Muscle of back (tissue), 13 donors: ENCODE measurements around the gene APC. TPM values are rescaled to one million over a fixed set of nuclear protein-coding genes. Genes with fewer than 3 reads are reported as not detected.

Source experiments
- DNase-seq, 3 donors: peaks; one replicate each; pipeline versions ENCODE4 v3.0.0 to v3.0.0-alpha.2; 2013
- long read RNA-seq, 9 donors: transcript quantifications; one replicate each; lab custom pipeline, GENCODE V29; 2026
- polyA plus RNA-seq, 10 donors: library from polyadenylated mRNA; unstranded; fragments of 120-200 nt; gene quantifications; one replicate each; pipeline ENCODE4 v1.2.1, GENCODE V29; 2013; ENCODE audit not compliant: insufficient read length in 10 of 10

Gene APC
- 10 to 100 TPM; 21.2 to 31.5 (median 25.9) TPM for polyA plus RNA-seq
- long read RNA-seq, donor 1, result 0 reads
- long read RNA-seq, donor 2, result 0 reads
- long read RNA-seq, donor 3, result 0 reads
- long read RNA-seq, donor 4, result 0 reads
- long read RNA-seq, donor 5, full-length matches to known transcripts, result 2 of 2 reads
- long read RNA-seq, donor 5, partial matches to known transcripts, result 0 of 2 reads
- long read RNA-seq, donor 5, other reads (novel, unspliced or antisense), result 0 of 2 reads
- long read RNA-seq, donor 6, result 0 reads
- long read RNA-seq, donor 7, full-length matches to known transcripts, result 1 of 1 reads
- long read RNA-seq, donor 7, partial matches to known transcripts, result 0 of 1 reads
- long read RNA-seq, donor 7, other reads (novel, unspliced or antisense), result 0 of 1 reads
- long read RNA-seq, donor 8, result 0 reads
- long read RNA-seq, donor 9, result 0 reads

DNA sequence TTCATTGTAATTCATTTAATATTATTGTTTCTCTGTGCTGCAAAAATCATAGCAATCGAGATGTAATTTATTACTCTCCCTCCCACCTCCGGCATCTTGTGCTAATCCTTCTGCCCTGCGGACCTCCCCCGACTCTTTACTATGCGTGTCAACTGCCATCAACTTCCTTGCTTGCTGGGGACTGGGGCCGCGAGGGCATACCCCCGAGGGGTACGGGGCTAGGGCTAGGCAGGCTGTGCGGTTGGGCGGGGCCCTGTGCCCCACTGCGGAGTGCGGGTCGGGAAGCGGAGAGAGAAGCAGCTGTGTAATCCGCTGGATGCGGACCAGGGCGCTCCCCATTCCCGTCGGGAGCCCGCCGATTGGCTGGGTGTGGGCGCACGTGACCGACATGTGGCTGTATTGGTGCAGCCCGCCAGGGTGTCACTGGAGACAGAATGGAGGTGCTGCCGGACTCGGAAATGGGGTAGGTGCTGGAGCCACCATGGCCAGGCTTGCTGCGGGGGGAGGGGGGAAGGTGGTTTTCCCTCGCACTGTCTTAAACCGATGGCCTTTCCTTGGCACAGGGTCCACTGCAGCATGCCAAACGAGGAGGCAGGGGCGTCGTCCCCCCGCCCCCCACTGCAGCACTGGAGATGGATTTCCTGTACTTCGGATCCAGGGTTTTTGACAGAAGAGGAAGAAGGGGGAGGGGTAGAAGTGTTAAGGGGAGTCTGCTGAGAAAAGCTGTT is at the start of gene APC:
TSS of gene APC (plus strand) at position 423 of the 728 bp plus-strand sequence. CDS start 17,006 bp downstream, outside the sequence.
- DNase-seq, result peak; percentile 92 to 97 (median 93)

DNA sequence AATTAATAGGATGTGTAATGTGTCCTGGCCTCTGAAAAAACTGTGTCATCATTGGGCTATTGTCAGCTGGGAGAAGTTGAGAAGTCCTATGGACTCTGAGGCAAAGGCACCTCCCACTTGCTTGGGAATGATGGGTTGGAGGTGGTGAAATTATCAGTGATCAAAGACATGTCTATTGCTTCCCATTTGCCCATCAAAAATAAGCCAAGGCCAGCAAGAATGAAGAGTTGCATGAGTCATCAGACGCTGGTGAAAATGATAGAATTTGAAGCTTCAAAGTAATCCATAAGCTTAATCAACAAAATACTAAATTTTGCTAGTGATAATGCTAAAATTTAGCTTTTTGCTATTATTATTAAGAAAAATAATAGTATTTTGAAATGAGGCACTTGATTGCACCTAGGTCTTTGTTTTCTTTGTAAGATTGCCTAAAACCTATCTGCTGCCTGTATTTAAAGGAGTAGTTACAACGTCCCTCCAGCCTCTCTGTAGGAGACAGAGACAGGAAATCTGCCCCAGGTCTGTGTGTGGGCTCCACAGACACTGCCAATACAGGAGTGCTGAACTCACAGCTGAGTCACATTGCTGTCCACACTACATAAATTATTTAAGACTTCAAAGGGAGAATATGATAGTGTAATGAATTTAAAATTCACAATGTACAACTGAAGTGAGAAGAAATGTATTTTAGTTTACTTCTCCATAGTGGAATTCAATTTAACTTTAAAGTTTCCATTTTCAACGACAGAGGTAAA is 48.4 kb upstream of the APC start:
- peak in 1 of 3 donors; percentile 69 for DNase-seq

DNA sequence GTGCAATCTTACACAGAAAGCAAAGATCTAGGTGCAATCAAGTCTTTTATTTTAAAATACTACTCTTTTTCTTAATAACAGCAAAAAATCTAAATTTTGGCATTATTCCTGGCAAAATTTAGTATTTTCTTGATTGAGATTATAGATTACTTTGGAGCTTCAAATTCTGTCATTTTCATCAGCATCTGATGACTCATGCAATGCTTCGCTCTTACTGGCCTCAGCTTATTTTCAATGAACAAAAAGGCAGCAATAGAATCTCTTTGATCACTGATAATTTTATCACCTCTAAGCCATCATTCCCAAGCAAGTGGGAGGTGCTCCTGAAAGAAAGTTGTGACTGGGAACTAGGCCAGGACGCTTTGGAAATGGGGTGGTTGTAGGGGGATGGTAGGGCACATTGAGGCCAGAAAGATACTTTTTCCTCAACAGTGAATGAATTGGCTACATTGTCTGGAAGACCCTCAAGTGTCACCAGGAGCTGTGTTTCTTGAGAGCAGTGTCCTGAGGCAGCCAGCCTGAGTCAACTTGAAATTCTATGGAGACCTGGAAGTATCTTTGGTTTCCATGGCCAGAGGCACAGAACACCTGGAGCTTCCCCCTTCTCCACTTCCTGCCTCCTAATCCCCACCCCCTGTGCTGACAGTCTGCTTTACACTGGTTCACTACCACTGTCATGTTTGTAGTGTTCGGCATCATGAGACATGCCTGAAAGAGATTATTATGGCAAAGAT is 46.9 kb upstream of the APC start:
- no peak for DNase-seq

DNA sequence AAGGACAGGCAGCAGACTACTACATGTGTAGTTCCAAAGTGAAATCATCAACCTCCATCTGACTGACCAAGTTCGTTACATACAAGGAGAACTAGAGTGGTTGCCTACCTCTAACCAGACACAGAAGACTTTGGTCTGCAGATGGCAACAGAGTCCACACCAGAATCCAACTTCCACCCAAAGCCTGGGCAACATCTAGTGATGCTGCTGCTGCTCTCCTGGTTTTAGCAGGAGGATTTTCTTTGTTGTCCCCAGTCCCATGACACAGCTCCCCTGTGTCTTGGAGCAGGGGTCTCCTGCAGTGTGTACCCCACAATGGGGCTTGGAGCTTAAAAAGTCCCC is 46.4 kb upstream of the APC start:
- DNase-seq, result no peak

DNA sequence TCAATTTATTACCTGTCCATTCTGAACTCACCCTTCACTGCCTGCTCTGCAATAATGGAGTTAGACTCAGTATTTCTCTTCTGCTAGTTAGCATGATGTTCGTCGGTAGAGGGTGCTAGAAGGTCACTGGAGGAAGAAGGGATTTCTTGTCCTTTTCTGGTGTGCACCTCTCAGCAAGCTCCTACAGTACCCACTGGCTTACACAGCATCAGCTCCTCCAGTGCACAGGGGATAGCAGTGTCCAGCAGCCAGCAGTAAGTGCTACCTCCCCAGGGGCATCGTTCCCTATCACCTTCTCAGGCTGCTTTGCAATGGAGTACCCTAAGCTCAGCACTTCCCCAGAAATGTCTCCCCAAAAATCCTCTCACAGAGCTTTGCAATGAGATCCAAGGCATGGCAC is 45.9 kb upstream of the APC start:
- DNase-seq, result no peak

DNA sequence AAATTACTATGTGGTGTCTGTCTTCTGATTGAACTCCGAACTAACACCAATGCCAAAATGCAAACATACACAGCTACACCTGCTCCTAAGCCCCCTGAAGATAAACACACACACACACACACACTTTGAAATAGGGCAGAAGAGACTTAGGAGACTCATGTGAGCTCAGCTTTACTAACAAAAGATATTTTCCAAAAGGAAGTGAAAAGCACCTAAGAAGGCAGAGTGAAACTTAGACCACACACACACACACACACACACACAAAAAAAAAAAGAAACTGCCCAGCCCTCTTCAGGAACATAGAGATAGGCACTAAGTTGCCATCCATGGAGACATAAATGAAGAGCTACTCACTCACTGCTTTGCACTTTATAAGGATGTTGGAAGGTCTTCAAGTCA is 45.2 kb upstream of the APC start:
- DNase-seq, result no peak

DNA sequence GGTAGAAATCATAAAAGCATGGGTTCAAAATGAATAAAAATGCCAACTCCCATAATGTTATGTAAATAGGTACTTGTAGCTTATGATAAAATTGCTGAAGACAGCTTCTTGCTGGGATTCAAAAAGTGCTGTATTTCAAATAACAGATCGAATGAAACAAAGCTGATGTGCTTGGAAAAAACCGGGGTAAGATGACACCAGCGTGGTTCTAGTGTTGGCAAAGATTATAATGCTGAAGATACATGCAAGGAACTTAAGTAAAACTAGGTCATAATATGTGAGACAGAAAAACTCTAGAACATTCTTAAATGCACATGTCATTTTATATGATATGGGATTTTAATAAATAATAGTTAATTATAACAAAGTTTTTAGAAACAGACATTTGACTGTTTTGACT is 44.4 kb upstream of the APC start:
- DNase-seq, result no peak

DNA sequence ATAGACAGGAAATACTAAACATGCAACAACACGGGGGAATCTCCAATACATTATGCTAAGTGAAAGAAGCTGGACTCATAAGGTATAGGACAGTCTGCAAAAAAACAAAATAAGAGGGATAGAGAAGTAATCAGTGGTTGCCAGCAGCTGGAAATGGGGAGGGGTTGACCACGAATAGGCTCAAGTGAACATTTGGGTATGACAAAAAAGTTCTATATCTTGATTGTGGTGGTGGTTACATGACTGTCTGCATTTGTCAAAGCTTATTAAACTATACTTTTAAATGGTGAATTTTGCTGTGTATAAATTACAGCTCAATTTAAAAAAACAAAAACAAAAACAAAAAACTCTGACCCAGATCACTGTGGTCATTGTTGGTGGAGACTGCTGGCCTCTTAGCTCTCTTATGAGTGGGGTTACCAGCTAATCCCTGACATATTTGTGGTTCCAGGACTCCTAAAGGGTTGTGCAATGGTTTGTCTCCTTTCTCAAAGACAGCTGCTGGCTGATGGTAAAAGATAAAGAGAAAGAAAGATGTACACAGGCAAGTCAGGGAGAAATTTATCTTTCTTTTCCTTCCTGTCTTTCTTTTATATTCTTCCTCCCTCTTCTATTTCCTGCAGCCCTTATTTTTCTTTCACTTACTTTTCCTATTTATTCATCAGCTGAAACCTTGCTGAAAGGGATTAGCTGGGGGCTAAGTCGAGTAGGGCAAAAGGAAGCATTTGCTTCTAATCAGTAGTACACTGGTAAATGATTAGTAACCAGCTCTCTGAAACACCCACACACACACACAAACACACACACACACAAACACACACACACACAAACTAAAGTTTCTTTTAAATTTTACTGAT is 42.6 kb upstream of the APC start:
- DNase-seq, result no peak

DNA sequence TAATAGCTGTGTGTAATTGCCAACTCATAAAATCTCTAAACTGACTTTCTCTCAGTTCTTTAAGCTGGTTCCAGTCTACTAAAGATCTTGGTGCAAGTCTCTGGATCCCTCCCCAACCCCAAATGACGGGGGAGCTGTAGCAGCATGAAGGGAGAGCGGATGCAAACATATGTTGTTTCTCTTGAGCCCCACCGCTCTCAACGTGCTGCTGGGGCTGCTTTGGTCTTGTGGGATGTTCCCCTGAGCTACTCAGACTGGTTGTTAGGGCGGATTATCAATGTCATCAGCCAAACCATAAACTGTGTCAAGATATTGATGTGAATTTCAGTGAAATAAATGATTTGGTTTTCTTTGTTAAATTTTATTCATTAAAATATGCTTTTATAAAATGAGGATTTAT is 40.9 kb upstream of the APC start:
- no peak for DNase-seq

DNA sequence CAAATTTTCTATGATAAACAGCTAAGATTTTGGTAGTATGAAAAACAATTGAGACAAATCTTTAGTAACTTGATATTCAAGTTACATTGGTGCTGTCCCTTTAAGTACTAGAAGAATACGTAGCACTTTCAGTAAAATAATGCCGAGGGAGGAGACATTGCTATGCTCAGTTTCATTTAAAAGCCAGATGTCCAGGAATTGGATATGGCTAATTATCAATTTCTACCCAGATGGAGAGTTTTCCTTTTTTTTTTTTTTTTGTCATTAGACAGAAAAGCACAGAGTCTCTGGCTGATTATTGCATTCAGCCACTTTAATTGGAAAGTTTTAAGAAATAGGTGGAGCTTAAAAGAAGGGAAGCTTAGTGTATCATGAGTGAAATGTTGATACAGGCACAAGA is 40.4 kb upstream of the APC start:
- DNase-seq, result no peak

DNA sequence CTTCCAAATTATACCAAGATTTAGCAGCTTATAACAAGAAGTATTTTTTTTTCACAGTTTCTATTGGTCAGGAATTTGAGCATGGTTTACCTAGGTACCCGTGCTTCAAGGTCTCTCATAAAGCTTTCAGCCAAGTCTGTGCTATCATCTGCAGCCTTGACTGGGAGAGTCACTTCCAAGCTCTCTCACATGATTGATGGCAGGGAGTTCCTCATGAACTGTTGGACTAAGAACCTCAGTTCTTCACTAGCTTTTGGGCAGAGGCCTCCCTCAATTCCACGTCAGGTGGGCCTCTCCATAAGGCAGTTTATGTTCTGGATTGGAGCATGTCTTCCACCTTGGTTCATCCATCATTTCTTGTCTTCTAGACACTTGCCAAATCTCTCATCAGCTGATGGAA is 39.9 kb upstream of the APC start:
- DNase-seq, result no peak

DNA sequence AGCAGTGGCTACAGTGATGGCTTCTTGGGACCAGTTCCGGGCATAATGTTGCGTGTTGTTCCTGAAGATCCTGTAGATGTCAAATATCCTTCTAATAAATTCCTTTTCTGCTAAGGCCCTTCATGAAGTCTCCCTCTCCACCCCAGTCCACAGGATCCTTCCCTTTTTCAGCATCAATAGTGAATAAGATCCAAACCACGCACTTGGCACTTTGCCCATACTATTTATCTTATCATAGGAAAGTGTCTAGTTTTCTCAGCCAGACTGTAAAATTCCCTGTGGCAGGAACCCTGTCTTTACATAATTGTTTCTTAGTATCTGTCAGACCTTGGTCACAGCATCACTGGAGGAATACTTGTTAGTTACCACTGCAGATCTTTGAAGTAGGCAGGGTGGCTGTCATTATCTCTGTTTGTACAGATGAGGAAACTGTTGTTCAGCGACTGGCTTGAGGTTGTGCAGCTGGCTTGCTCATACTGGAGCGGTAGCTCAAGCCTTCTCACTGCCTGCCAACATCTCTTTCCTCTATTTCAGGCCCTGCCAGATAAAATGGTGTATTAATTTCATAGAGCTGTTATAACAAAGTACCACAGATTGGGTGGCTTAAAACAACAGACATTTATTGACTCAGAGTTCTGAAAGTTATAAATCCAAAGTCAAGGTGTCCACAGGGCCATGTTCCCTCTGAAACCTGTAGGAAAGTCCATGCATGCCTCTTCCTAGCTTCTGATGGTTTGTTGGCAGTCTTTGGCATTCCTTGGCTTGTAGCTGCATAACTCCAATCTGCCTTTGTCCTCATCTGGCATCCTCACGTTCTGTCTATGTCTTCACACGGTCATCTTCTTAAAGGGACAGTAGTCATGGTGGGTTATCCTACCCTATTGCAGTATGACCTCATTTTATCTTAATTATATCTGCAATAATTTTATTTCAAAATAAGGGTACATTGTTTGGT is 33.5 kb upstream of the APC start:
- peak in 1 of 3 donors; percentile 12 for DNase-seq

DNA sequence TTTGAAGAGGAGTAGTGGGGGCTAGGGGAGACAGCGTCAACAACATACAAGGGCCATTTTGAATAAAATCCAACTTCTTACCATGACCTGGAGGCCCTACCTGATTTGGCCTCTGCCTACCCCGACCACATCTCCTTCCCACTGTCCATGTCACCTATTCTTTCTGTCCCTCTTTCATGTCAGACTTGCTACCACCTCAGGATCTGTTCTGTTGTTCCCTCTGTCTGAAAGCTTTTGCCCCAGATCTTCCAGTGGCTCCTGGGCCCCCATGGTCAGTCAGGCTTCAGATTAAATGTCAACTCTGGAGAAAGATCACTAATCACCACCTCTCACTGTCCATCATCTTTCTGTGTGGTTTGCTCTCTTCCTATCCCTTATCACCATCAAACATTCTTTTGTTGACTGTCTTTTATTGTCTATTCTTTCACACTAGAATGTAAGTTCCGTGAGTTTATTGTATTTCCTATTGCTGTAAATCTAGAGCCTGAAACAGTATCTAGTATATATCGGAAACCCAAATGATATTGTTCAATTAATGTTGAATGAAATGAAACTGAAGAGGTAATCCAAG is 31.2 kb upstream of the APC start:
- DNase-seq, result peak in 1 of 3 donors; percentile 7

DNA sequence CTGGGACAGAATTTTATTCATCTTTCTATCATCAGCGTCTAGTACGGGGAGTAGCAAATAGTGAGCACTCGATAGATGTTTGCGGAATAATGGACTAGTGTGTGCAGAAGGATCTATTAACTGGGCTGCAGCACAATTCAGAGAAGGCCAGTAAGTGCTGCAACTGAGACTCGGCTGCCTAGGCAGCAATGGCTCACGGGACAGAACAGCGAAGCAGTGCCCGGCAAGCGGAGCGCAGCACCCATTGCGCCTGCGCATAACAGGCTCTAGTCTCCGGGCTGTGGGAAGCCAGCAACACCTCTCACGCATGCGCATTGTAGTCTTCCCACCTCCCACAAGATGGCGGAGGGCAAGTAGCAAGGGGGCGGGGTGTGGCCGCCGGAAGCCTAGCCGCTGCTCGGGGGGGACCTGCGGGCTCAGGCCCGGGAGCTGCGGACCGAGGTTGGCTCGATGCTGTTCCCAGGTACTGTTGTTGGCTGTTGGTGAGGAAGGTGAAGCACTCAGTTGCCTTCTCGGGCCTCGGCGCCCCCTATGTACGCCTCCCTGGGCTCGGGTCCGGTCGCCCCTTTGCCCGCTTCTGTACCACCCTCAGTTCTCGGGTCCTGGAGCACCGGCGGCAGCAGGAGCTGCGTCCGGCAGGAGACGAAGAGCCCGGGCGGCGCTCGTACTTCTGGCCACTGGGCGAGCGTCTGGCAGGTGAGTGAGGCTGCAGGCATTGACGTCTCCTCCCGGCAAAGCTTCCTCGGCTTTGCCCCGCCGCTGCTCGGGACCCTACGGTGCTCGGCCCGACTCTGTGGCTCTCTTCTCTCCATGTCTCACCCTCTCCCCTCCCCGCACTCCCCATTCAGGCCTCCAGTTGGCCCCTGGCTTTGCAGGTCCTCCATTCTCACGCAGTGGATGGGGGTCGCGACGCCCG is 30.2 kb upstream of the APC start:
- DNase-seq, result peak; percentile 98 to 99 (median 99)

DNA sequence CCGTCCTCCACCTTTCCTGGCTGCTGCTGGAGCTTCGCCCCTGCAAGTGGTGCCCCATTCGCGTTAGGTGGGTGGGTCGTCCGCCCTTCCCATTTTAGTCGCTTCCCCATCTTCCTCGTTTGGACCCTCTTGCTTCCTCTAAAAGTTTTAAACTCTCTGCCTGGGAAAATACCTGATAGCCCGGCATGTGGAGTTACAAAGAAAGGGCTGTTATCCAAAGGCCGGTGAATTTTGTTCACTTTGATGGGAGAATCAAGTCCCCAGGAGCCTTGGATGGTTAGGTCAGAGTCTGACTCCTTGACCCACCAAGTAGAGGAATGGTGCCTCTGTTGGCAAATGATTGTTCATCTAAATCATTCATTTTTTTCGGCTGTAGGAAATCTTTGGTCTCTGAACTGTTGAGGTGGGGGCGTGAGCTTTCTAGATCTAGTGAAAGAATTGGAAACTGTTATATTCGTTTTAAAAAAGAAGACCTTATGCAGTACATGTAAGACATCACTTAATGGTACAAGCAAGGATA is 29.5 kb upstream of the APC start:
- DNase-seq, result no peak

DNA sequence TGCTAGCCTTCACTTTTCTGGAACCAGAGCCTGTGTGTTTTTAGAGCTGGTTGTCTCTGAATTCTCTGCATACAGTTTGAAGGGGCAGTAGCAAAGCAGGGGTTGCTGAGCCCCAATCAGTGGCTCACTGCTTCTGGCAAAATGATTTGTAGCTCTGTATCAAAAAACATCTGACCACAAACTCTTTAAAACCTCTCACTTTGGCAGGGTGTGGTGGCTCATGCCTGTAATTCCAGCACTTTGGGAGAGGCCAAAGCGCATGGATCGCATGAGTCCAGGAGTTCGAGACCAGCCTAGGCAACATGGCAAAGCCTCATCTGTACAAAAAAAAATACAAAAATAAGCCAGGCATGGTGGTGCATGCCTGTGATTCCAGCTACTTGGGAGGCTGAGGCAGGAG is 28.3 kb upstream of the APC start:
- peak in 1 of 3 donors; percentile 10 for DNase-seq

DNA sequence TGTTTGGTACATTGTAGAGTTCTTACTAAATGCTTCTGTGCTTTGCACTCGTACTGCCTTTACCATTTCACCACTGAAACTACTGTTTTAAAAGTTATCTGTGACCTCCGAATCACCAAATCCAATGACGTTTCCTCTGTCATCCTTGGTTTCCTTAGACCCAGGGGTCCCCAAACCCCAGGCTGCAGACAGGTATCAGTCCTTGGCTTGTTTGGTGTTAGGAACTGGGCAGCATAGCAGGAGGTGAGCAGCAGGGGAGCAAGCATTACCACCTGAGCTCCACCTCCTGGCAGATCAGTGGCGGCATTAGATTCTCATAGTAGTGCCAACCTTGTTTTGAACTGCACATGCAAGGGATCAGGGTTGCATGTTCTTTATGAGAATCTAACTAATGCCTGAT is 26.8 kb upstream of the APC start:
- no peak for DNase-seq

DNA sequence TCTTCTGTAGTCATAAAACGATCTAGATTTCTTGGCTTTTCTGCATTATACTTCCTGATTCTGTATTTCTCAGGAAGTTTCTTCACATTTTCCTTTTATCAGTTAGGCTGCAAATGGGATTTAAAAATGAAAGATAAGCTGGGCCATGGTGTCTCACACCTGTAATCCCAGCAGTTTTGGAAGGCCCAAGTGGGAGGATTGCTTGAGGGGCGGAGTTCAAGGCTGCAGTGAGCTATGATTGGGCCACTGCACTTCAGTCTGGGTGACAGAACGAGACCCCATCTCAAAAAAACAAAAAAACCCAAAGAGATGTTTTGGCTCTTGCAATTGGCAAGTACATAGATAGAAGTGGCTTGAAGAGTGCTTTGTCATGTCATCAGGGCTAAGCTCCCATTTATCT is 26.2 kb upstream of the APC start:
- DNase-seq, result no peak
